Activated CD4-positive, CD25-positive, alpha-beta regulatory T cell treated with anti-CD3 and anti-CD28 coated beads, Interleukin-2, amount 50 U/mL, for 24 hours (primary cell): Measurements from ENCODE around the gene APC.
A peak's percentile ranks its signal among the peaks of the same experiment; 100 is the strongest.

Source experiments
- ATAC-seq, 2 donors: fragments of 150-1000 bp; cut with Tn5 transposase; one replicate each; pipeline ENCODE4 v1.10.0; 2021; ENCODE audit warnings: mild to moderate bottlenecking in 1 of 2, moderate library complexity in 1 of 2

Gene APC

DNA sequence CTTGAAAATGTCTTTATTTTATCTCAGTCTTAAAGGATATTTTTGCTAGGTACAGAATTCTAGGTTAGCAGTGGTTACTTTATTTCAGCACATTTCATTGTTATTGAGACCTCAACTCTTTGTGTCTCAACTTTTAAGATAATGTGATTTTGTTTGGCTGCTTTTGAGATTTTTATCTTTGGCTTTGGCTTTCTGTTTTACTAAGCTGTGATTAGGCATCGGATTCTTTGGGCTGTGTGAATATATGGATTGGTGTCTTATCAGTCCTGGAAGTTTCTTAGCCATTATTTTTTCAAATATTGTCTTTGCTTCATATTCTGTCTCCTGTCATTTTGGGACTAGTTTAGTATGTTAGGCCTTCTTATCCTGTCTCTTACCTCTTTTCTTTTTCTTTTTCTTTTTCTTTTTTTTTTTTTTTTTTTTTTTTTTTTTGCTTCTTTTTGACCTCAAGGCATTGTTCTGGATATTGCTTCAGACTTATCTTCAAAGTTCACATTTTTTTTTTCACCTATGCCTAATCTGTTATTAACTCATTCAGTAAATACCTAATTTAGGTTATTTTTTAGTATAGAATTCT, 20.1 kb upstream of the APC start:
- ATAC-seq = no peak

DNA sequence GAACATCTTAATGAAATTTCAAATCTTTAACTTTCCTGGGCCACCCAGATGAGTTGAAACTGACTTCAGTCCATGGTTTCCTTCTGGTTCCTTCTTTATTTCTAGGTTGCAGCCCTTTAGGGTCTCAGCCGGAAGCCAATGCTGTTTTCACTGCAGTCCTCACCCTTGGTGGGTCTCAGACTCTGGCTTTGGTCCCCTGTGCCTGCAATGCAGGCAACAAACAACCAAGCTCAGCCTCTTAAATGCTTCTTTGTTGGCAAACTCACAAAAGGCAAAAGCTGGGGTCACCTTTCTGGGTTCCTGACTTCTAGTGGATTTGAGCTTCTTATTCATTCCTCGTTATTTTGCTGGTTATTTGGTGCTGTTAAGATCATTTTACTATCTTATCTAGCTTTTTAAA, 19.3 kb upstream of the APC start:
- no peak for ATAC-seq

DNA sequence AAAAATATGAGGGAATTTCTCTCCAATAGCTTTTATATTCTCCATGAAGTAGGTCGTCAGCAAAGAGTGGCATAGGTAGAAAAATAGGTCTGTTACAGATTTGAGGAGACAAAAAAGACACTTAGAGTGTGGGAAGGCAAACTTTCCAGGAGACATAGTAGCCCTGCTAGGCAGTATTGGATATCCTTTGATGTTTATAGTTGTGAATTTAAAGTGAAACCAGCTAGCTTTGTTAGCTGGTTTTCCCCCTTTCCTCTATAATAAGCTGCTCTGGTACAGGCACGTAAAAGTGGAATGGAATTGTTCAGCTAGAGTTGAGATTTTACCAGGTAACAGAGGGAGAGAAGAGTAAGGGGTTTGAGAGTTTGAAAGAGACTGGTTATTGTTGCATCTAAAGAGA, 17.1 kb upstream of the APC start:
- ATAC-seq = no peak

DNA sequence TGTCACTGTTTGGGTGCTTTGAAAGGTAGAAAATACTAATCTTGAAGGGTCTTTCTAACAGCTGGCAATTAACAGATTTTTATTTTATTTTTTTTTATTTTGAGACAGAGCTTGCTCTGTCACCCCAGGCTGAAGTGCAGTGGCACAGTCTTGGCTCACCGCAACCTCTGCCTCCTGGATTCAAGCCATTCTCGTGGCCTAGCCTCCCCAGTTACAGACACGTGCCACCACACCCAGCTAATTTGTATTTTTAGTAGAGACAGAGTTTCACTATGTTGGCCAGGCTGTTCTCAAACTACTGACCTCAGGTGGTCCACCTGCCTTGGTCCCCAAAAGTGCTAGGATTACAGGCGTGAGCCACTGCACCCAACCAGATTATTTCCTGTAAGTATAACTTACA, 12.8 kb upstream of the APC start:
- no peak for ATAC-seq

DNA sequence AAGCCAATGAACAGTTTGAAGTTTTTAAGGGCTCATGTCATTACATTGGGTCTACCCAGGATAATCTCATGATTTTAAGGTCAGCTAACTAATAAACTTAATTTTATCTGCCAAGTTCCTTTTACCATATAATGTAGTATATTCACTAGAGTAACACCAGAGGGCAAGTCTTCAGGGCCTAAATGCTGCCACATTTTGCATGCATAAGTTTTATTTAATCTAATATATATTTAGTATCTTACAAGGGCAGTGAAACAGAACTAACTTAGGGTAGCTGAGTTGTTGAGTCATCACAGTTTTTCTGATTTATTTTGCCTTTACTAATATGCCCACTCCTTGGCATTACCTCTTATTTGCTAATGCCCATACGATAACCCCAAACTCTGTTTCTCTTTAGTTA, 8.1 kb upstream of the APC start:
- ATAC-seq = no peak

DNA sequence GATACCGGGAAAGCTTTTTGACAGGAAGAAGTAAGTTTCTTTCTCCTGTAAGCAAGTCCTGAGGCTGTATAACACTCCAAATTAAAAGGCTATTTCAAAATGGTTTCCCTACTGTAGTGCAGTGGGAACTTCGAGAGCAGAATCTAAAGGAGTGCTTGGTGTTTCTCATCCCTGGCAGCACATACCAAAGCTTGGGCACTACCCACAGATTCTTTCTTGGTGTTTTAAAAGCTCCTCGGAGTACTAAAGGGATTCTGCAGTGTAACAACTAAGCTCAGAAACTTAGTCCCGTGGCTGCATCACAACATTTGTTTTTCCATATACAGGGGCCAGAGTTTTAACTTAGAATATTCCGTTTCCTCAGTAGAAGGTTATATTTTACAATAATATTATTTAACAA, 5.6 kb upstream of the APC start:
- ATAC-seq = no peak

DNA sequence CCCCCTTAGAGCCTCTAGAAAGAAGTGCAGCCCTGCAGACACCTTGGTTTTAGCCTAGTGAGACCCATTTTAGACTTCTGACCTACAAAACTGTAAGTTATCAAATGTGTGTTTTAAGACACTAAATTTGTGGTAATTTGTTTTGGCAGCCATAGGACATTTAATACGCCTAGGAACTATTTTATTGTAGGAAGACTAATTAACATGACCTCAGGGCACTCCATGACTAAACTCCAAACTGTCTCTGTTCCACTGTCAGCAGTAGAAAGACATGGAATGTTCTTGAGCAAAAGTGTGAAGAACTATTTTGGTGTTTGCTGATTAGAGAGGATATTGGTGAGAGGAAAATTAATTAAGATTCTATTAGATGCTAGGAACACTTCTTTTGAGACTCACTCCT, 4.1 kb upstream of the APC start:
- no peak for ATAC-seq

DNA sequence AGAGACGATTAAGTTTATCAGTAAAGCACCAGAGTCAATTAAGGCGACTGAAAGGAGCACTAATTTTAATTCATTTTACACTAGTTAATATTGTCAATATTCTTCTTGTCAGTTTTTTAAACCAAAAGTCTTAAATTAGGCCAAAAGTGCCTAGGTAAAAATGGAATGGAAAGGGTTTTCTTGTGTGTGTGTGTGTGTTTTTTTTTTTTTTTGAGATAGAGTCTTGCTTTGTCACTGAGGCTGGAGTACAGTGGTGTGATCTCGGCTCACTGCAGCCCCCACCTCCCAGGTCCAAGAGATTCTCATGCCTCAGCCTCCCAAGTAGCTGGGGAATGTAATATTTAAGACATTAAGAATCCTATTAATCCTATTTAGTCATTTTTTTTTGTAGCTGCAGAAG, 3.1 kb upstream of the APC start:
- ATAC-seq = no peak

DNA sequence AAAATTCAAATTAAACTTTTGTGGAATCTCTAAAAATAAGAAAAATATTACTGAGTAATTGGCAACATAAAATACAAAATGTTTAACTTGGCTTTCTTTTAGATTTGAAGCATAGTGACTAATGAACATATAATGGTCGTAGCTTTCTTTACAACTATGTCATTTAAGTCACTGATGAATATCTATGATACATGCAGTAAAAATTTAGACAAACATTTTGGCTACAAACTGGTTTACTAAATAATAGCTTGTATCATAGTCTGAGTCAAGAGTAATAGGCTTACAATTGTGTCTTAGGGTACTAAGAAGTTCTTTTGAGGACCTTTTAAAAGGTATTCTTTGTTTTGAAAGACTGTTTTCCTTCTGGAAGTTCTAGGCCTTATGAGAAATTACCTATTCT, 2.0 kb upstream of the APC start:
- no peak for ATAC-seq

DNA sequence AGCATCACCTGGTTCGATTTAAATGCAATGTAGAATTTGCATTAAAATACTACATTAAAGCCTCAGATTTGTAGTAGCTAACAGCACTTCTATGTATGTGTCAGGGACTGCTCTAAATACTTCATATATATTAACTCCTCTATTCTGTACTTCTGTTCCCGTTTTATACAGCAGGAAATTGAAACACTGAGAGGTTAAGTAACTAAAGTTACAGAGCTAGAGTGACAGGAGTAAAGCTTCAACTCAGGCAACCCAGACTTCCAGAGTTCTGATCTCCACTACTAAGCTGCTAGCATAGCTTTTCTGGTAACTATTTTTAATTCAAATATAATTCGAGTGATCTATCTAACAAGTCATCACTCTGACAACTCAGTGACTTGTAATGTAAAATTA, 619 bp upstream of the APC start:
- no peak for ATAC-seq

DNA sequence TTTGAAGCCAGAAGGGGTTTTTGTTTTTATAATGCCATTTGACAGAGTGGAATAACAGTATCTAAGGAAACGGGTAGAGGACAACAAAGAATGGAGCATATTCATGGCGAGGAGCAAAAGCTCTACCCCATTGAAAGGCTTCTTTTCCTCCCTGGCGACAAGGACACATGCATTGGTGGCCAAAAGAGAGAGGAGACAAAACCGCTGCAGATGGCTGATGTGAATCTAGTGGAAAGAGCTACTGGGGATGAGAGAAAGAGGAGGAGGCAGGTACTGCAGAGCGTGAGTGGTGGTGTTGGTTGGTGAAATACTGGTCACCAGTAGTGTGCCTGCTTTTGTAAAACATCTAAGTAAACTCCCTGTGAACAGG, 491 bp downstream of the APC start:
- ATAC-seq = no peak

DNA sequence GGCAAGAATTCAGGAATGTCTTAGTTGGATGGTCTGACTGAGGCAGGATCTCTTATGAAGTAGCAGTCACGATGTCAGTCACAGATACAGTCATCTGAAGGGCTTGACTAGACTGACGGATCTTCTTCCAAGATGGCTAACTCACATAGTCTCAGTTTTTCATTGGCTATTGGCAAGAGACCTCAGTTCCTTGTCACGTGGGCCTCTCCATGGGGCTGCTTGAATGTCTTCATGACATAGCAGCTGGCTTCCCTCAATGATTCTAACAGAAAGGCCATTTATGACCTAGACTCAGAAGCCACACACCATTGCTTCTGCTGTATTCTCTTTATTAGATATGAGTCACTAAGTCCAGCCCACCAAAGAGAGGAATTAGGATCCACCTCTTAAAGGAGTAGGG, 4.7 kb downstream of the APC start:
- no peak for ATAC-seq

DNA sequence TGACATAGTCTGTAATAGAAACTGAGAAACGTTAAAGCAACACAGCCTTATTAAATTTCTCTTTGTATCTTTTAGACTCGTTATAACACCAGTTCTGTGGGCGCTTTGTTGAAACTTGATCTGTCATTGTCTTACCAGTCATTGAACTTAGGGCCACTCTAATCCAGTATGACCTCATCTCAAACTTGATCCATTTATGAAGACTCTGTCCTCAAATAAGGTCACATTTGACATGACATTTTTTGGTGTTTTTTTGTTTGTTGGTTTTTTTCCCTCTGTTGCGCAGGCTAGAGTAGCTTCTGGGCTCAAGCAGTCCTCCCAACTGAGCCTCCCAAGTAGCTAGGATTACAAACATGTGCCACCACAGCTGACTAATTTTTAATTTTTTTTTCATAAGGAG, 5.9 kb downstream of the APC start:
- no peak for ATAC-seq

DNA sequence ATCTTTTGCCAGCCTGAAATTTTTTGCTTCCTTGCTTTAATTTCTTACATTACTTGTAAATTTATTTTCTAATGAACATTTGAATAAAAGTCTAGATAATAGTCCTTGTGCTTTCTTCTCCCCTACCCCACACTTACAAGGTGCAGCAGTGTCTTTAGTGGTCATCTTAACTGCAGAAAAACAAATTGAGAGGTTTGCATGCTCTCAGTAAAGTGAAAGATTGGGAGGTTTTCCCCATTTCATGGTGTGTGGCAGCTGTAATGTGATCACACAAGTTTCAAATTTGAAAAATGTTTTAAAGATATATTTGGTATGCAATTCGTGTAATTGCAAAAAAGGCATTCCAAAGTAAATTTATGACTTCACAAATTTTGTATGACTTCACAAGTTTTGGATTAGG, 14.7 kb downstream of the APC start:
- no peak for ATAC-seq

DNA sequence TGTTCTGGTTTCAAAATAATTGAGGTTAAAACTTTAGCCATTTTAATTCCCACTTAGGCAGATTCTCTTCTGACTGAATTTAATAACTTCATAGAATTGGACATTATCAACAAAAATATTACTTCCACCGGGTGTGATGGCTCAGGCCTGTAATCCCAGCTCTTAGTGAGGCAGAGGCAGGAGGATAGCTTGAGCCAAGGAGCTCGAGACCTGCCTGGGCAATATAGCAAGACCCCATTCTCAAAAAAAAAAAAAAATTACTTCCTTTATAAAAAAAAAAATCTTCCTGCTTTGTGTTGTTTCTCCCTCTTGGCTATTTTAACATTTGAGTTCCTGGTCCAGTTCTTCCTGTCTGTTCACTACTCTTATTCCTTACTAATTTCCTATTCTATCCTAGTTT, 18.0 kb downstream of the APC start:
- no peak for ATAC-seq

DNA sequence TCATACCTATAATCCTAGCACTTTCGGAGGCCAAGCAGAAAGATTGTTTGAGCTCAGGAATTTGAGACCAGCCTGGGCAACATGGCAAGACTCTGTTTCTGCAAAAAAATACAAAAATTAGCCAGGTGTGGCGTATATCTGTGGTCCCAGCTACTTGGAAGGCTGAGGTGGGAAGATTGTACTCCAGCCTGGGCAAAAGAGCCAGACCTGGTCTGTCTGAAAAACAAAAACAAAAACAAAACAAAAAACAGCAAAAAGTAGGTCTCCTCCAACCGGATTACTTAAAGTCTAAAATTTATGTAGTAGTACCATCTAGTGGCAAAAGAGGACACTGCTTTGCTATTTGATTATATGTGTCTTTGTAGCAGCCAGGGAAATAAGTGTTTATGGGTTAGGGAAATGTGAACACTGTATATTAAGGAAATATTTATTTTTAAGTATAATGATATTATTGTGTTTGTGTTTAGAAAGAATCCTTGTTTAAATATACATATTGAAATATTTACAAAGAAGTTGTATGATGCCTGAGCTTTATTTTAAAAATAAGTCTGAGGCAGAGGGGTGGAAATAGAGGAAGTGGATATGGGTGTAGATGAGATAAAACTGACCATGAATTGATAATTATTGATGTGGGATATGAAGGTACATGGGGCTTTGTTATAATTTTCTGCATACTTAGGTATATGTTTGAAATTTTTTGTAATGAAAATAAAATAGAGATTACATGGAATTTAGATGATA, 20.0 kb downstream of the APC start:
- ATAC-seq = peak; percentile 60 to 67

DNA sequence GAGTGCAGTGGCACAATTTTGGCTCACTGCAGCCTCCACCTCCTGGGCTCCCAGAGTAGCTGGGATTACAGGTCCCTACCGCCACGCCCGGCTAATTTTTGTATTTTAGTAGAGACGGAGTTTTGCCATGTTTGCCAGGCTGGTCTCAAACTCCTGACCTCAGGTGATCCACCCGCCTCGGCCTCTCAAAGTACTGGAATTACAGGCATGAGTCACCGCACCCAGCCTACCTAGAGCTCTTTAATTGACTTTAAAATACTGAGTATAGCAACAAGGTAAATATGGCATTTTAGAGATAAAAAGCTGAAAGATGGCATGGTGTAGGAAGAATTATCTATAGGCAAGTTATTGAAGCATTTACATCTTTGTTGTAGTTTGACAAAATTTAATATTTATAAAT, 21.0 kb downstream of the APC start:
- ATAC-seq = no peak

DNA sequence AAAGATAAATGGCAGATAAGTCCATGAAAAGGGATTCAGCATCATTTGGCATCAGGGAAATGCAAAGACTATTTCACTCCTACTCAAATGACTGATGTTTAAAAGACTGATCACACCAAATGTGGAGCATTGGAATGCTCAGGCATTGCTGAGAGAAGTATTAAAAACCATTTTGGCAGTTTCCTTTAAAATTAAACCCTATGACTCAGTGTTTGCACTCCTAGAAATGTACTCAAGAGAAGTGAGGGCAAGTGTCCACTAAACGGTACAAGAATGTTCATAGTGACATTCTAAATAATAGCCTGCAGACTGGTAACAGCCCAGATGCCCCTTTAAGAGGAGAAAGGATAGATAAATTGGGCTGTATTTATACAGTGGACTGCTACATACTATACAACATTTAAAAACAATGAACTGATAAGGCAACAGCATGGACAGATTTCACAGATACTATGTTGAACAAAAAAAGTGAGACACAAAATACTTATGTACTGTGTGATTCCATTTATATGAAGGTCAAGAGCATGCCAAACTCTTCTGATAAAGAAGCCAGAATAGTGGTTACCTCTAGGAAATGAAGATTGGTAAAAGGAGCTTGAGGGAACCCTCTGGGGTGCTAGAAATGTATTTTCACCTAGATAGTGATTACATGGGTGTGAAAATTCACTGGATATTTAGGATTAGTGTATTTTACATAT, 24.6 kb downstream of the APC start:
- ATAC-seq = no peak

DNA sequence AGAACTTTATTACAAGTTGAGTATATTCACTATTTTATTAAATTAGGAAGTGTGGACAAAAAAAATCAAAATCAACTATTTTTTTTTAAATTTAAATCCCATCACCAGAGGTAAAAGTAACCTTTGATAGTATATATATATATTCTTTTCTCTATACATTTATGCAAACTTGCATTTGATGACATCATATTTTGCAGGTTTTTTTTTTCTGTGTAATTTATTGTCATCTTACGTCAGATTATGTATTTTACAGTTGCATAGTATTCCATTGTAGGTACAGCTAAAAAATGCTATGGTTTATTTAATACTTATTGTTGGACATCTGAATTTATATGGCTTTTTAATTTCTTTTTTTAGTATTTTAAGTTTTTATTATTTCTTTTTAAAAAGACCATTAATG, 25.5 kb downstream of the APC start:
- ATAC-seq = no peak

DNA sequence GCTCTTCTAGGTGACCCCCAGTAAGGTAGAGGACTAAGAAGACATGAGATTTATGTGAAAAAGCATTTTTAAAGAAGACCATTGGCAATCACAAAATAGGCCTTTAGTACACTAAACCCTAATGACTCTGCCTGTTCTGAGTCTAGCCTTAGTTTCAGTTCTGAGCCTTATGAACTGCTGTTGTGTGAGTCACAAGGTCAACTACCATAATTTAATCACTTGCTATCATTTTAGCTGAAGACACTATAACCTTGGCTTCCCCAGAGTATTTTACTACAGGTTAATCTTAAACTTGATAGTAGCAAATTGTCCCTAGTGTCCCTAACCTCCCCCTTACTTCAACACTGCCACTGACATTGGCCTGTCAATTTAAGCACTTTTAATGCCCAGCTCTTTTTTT, 34.4 kb downstream of the APC start:
- ATAC-seq = peak; percentile 75 to 78

DNA sequence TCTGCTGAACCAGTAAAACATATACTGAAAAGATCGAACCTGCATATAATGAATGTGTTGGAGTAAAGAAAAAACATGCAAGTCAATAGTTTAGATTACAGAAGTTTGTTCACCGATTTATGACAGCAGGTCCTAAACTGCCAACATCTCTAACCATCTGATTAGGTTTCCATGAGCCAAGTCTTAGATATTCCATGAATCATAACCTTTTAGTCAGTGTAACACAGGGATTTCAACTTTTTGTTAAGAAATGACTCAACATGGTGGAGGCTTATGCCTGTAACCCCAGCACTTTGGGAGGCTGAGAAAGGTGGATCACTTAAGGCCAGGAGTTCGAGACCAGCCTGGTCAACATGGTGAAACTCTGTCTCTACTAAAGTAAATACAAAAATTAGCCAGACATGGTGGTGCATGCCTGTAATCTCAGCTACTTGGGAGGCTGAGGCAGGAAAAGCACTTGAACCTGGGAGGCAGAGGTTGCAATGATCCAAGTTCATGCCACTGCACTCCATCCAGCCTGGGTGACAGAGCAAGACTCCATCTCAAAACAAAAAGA, 38.7 kb downstream of the APC start:
- no peak for ATAC-seq

DNA sequence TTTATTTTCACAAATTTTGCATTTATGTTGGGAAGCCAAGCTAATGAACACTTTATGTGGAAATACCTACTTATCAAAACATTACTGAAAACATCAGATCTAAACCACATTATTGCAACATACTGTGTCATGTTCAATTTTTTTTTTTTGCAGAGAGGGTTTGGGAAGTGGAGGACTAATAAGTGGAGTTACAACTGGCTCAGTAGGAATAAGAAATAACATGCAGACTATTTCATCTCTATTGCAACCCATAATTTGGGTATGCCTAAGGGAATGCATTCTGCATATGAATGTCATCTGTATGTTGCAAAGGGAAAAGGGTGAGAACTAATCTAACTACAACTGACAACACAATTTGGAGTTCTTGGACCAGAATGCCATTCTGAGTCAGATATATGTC, 41.8 kb downstream of the APC start:
- ATAC-seq = no peak

DNA sequence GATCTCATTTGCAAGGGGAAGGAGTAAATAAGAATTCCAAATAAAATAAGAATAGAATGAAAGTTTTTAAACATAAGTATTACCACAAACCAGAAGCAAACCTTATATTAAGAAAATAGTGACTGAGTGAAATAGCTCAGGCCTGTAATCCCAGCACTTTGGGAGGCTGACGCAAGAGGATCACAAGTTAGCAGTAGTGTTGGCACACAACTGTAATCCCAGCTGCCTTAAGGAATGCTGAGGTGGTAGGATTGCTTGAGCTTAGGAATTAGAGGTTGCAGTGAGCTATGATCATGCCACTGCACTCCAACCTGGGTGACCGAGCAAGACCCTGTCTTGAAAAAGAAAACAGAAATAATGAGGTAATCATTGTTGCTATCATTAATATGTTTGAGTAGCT, 47.0 kb downstream of the APC start:
- no peak for ATAC-seq

DNA sequence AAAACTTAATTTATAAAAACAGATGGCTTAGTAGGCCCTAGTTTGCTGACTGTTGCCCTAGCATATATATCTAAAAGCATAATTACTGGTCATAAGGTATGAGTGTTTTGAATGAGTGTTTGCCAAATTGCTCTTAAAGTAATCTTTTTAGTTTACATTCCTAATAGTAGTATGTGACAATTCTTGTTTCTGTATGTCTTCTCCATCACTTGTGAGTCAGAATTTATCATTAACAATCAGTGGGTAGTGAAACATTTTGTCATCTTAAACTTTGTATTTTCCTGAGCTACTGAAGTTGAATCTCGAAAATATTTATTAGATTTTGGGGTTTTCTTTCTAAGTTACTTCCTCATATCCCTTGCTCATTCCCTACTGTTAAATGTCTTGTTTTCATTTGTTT, 49.6 kb downstream of the APC start:
- ATAC-seq = no peak
